ENCODE data around the gene PFDN2. TPM values are rescaled to one million over a fixed set of nuclear protein-coding genes. Genes with fewer than 3 reads are reported as not detected.

The PFDN2 gene
- total RNA-seq, 1 donor from 2014 or later, result 139 TPM

DNA sequence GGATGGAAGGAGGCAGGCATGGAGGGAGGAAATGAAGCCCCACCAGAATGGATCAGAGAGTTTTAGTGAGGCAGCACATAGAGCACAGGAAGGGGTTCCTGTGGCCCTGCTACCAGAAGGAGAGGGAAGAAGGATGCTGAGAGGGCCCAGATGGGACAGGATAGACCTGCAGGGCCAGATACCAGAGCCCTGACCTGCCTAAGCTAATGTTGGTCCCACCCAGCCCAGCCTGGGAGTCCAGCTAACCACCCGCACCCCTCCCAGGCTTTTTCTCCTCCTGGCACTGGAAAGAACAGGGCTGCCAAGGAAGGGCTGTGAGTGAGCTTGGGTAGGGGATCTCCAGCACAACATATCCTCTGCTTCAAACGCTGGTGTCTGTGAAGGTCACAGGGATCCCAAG lies 35.4 kb downstream of the PFDN2 start:
- no peaks in the 10 kb centered on the region for H3K4me1 Mint-ChIP-seq (ENCODE audit: low read depth)

DNA sequence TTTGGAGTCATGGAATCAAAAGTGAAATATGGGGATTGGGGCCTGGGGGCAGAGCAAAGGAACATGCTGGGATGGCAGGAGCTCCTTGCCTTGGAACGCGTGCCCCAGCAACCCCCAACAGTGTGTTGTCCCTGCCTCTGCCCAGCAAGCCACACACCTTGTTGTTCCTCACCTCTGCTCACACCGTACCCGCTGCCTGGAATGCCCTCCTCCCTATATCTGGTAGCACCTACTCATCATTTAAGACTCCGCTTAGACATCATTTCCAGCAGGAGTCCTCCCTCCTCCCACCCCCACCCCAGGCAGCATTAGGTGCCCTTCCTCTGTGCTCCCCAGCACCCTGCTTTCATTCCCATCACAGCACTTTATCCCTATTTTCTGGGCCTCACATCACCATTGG lies 36.3 kb downstream of the PFDN2 start:
- Mint-ChIP-seq H3K36me3 (ENCODE audit: low read depth) (no peaks in the 10 kb centered on the region), H3K4me1 (ENCODE audit: low read depth) (no peaks in the 10 kb centered on the region), H3K9me3 (no peaks in the 10 kb centered on the region), H3K27me3 (ENCODE audit: low read depth) (peaks cover 2% of the 10 kb centered on the region), H3K27ac (no peak overlapping the region), H3K4me3 (ENCODE audit: low read depth) (no peak overlapping the region)
- DNase-seq (ENCODE audit: low spot score), result no peak
- intact Hi-C loops (cut with micrococcal nuclease), result no loop called here

More for the DNA sequence above, 35.4 kb downstream of the PFDN2 start:
- DNase-seq (ENCODE audit: low spot score), result no peak
- Mint-ChIP-seq H3K27me3 (ENCODE audit: low read depth) (peaks cover 2% of the 10 kb centered on the region), H3K4me3 (ENCODE audit: low read depth) (no peak overlapping the region), H3K36me3 (ENCODE audit: low read depth) (no peaks in the 10 kb centered on the region), H3K9me3 (no peaks in the 10 kb centered on the region), H3K27ac (no peak overlapping the region)
- intact Hi-C loops (cut with micrococcal nuclease), result no loop called here

DNA sequence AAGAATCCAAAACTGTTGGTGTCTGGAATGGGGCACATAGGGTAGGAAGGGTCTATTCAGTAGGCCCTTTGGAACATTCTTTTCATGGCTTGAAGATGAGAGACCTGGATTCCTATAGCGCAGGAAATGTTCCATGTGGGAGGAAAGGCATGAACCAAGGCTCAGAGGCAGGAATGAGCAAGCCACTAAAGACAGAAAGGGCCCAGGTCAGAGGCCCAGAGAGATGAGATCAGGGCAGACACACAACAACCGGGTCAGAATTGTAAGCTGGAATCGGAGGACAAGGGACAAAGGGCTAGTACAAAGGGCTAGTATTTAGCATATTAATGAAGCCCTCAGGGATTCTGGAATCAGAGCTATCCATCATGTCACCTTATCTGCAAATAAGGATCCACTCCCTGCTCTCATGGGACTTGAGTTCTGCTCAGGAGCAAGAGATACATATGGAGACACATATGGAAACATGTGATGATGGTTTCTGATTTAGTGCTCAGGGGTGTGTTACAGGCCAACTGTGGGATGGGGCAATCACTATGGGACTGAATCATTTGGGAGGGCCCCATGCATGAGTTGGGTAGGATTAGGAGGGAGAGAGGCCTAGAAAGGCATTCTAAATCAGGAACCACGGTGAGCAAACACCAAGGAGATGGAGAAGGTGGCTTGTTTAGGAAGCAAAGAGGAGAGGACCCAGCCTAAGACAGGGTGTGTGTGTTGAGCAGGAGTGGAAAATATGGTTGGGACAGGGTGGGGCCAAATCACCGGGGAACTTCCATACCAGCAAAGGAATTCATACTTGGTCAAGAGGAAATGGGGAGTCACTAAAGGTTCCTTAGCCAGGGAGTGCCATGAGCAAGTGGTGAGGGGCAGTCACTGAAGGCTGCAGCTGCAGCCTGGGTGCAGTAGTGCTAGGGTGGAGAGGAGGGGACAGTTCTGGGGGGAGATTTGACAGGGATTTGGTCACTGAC lies 37.1 kb downstream of the PFDN2 start:
- Mint-ChIP-seq H3K27me3 (ENCODE audit: low read depth) (peaks cover 2% of the 10 kb centered on the region), H3K9me3 (no peaks in the 10 kb centered on the region)

DNA sequence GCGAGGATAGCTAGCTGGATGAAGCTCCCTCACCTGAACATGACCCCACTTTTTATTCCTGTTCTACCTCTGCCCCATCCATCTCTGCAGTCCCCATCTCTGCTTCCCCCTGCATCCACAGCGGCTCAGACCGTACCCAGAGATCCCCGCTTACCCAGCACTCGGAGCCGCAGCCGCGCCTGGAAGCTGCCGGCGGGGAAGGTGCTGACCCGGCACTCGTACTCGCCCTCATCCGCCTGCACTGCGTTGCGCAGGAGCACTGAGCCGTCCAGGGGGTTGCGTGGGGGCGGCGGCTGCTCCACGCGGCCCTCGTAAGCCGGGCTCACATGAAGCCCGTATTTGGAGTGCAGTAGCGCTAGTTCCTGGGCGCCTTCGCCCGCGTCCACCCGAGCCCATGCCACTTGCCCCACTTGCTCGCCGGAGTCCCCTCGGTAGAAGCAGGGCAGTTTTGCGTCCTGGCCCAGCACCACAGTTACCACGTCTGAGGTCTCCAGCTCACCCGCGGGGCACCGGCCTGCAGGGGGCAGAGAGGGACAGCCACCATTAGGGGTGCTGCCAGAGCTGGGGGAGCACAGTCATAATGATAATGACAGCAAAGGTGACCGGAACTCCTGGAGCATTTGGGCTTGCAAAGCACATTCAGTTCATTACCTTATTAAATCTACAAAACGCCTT lies 38.3 kb downstream of the PFDN2 start:
- no peak overlapping the region for H3K4me3 Mint-ChIP-seq (ENCODE audit: low read depth)
- H3K36me3 Mint-ChIP-seq (ENCODE audit: low read depth), result no peaks in the 10 kb centered on the region
- H3K27ac Mint-ChIP-seq, result no peak overlapping the region
- H3K9me3 Mint-ChIP-seq, result no peaks in the 10 kb centered on the region
- intact Hi-C loops (cut with micrococcal nuclease), result no loop called here
- no peaks in the 10 kb centered on the region for H3K4me1 Mint-ChIP-seq (ENCODE audit: low read depth)
- H3K27me3 Mint-ChIP-seq (ENCODE audit: low read depth), result peaks cover 2% of the 10 kb centered on the region
- no peak for DNase-seq (ENCODE audit: low spot score)

More for the DNA sequence above, 37.1 kb downstream of the PFDN2 start:
- Mint-ChIP-seq H3K36me3 (ENCODE audit: low read depth) (no peaks in the 10 kb centered on the region), H3K4me1 (ENCODE audit: low read depth) (no peaks in the 10 kb centered on the region), H3K27ac (no peak overlapping the region), H3K4me3 (ENCODE audit: low read depth) (no peak overlapping the region)
- intact Hi-C loops (cut with micrococcal nuclease), result no loop called here
- no peak for DNase-seq (ENCODE audit: low spot score)

DNA sequence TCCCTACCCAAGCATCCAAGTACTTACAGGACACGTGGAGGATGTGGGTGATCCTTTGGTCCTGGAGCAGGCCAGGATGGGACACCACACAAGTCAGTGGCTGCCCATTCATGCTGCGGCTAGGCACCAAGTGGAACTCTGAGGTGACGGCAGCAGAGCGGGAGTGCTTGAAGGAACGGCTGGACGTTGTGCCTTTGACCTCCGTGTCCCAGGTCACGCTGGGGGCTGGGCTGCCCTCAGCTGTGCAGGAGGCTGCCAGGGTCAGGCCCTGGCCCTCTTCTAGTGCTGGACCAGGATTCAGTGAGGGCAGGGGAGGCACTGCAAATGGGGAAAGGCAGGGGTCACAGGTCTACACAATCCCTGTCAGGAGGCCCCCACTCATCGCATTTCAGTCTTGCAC lies 40.4 kb downstream of the PFDN2 start:
- no peaks in the 10 kb centered on the region for H3K9me3 Mint-ChIP-seq

DNA sequence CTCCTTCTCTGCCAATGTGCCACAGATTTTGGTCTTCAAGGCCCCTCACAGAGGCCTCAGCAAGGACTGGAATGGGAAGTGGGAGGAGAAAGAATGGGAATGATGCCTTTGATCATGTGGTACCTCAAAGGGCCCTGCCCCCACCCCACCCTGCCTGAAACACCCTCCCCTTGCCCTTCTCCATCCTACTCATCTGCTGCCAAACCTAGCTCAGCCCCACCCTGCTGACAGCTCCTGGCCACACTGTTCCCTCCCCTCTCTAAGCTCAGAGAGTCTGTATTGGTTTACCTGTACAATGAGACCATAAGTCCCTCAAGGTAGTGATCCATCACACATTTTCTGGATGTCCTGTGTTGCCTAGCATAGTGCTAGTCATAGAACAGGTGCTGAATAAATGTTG lies 41.4 kb downstream of the PFDN2 start:
- Mint-ChIP-seq H3K27ac (no peak overlapping the region), H3K27me3 (ENCODE audit: low read depth) (peaks cover 2% of the 10 kb centered on the region)

More for the DNA sequence above, 40.4 kb downstream of the PFDN2 start:
- intact Hi-C loops (cut with micrococcal nuclease), result no loop called here
- Mint-ChIP-seq H3K36me3 (ENCODE audit: low read depth) (no peaks in the 10 kb centered on the region), H3K4me3 (ENCODE audit: low read depth) (no peak overlapping the region), H3K4me1 (ENCODE audit: low read depth) (no peaks in the 10 kb centered on the region), H3K27me3 (ENCODE audit: low read depth) (peaks cover 2% of the 10 kb centered on the region), H3K27ac (no peak overlapping the region)
- no peak for DNase-seq (ENCODE audit: low spot score)

DNA sequence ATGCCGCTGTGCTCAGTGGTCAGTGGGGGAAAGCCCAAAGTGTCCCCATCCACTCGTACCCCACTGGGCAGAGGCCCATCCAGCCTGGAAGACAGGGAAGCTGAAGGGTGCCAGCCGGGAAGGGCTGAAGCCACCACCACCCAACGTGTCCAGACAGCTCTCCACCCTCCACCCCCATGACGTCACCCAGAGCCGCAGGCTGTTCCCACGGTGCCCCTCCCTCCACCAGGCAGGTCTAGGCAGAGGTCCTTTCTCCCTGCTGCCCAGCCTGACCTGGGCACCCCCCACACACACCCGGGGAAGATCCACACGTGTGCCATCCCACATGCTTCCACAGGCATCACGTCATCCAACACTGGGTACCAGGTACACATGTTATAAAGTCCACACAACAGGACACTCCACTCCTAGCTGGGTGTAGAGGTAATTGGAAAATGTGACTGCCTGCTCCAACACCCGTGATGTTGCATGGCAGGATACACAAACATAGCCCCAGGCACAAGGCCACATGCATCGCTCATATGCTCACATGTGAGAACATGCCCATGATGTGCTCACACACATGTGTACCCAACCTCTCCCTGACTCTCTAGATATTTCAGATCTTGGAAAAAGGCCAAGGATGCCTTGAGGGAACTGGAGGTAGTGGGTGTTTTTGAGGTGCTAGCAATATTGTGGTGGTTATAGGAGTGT lies 43.0 kb downstream of the PFDN2 start:
- Mint-ChIP-seq H3K36me3 (ENCODE audit: low read depth) (no peaks in the 10 kb centered on the region), H3K9me3 (no peaks in the 10 kb centered on the region), H3K27ac (no peak overlapping the region), H3K4me3 (ENCODE audit: low read depth) (no peak overlapping the region), H3K27me3 (ENCODE audit: low read depth) (peaks cover 2% of the 10 kb centered on the region), H3K4me1 (ENCODE audit: low read depth) (peaks cover 17% of the 10 kb centered on the region)
- DNase-seq (ENCODE audit: low spot score), result no peak
- intact Hi-C loops (cut with micrococcal nuclease), result loop anchor here (5.0 kb wide), 1 partner anchor 57 kb away; the partner anchor contains the start of gene DEDD

More for the DNA sequence above, 41.4 kb downstream of the PFDN2 start:
- Mint-ChIP-seq H3K9me3 (no peaks in the 10 kb centered on the region), H3K4me3 (ENCODE audit: low read depth) (no peak overlapping the region), H3K4me1 (ENCODE audit: low read depth) (peaks cover 6% of the 10 kb centered on the region), H3K36me3 (ENCODE audit: low read depth) (no peaks in the 10 kb centered on the region)
- no peak for DNase-seq (ENCODE audit: low spot score)
- intact Hi-C loops (cut with micrococcal nuclease), result no loop called here

DNA sequence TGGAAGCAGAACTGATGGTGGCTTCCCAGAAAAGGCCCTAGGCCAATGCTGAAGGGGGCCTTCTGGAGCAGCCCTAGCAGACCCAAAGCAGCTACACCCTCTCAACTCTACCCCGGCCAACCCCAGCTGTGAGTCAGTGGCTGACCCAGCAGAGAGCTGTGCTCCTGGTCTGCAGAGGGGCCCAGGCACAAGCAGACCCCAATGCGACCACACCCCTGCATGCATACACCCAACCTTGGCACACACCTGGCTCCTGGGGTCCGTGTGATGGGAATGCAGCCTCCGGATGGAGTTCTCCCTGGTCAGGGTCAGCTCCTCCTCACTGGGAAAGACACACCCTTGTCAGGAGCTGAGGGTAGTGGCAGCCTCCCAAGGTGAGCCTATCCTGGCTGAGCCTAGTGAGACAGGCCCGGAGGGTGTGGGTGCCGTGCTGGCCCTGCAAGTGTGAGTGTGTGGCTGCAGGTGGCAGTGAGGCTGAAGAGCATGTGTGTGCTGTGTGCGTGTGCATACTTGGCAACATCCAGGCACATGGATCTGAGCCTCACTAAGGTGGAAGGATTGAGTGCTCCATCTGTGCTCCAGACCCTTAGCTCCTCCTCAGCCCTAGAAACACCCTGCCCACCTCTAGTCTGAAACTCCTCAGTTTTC lies 44.2 kb downstream of the PFDN2 start:
- DNase-seq (ENCODE audit: low spot score), result no peak
- no peaks in the 10 kb centered on the region for H3K9me3 Mint-ChIP-seq
- no peaks in the 10 kb centered on the region for H3K27me3 Mint-ChIP-seq (ENCODE audit: low read depth)
- peaks cover 17% of the 10 kb centered on the region for H3K4me1 Mint-ChIP-seq (ENCODE audit: low read depth)
- H3K27ac Mint-ChIP-seq, result no peak overlapping the region
- no peak overlapping the region for H3K4me3 Mint-ChIP-seq (ENCODE audit: low read depth)
- intact Hi-C loops (cut with micrococcal nuclease), result loop anchor here (5.0 kb wide), 1 partner anchor 59 kb away; the partner anchor contains the start of gene DEDD
- peaks cover 6% of the 10 kb centered on the region for H3K36me3 Mint-ChIP-seq (ENCODE audit: low read depth)

DNA sequence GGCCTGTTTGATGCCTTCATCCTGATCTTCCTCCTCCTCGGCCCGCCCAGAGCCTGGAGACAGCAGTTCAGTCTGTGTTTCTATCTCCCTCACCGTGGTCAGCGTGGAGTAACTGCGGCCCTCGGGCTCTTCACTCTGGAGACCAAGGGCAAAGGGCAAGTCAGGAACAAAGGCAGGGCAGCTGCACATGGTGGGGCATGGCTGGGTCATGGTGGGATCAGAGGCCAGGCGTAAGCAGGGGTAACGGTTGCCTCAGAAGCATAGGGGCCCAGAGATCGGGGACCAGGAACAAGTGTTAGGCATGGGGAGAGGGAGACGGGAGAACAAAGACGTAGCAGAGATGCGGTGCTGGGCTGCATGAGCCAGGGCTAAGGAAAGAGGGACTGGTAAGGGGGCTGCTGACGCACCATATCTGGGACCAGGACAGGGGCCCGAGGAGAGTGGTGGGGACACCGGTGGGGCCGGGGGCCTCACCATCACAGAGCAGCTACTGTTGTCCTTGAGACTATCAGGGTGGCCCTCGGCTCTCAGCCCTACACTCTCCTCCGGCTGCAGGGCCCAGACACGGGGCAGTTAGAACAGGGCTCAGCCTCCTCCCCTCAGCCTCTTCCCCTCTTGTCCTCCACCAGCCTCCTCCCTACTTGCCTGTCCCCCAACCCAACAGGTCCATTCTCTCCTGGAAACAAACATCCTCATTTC lies 44.9 kb downstream of the PFDN2 start:
- no peak overlapping the region for H3K4me3 Mint-ChIP-seq (ENCODE audit: low read depth)
- intact Hi-C loops (cut with micrococcal nuclease), result loop anchor here (5.0 kb wide), 1 partner anchor 59 kb away; the partner anchor contains the start of gene DEDD
- H3K27ac Mint-ChIP-seq, result no peak overlapping the region
- no peaks in the 10 kb centered on the region for H3K9me3 Mint-ChIP-seq
- peaks cover 11% of the 10 kb centered on the region for H3K36me3 Mint-ChIP-seq (ENCODE audit: low read depth)
- H3K4me1 Mint-ChIP-seq (ENCODE audit: low read depth), result peaks cover 21% of the 10 kb centered on the region
- no peaks in the 10 kb centered on the region for H3K27me3 Mint-ChIP-seq (ENCODE audit: low read depth)
- no peak for DNase-seq (ENCODE audit: low spot score)

DNA sequence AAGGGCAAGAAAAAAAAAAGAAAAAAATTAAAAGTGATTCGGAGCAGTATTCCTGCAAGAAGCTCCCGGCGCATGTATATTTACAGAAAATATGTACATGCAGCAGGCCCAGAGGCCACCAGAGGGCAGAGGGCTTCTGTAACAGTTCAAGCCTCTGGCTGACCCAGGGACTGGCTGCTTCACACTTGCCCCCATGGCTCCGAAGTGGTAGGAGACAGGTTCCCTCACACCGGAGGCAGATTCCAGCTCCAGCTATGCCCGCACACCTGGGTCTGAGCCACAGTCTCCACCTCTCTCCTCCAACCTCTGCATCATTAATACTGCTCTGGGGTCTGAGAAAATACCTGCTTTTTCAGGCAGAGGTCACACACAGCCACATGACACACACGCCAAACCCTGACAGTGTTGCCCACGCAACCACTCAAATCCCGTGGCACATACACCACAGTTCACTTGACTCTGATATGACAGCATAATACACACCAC lies 45.9 kb downstream of the PFDN2 start:
- peaks cover 29% of the 10 kb centered on the region for H3K4me1 Mint-ChIP-seq (ENCODE audit: low read depth)
- intact Hi-C loops (cut with micrococcal nuclease), result loop anchor here (2.0 to 5.0 kb wide), 2 partner anchors 47 to 60 kb away; partner anchors contain the start of genes DEDD, NIT1 and PFDN2
- H3K9me3 Mint-ChIP-seq, result no peaks in the 10 kb centered on the region
- no peaks in the 10 kb centered on the region for H3K27me3 Mint-ChIP-seq (ENCODE audit: low read depth)
- no peak overlapping the region for H3K27ac Mint-ChIP-seq
- DNase-seq (ENCODE audit: low spot score), result no peak
- H3K36me3 Mint-ChIP-seq (ENCODE audit: low read depth), result peaks cover 20% of the 10 kb centered on the region
- no peak overlapping the region for H3K4me3 Mint-ChIP-seq (ENCODE audit: low read depth)

DNA sequence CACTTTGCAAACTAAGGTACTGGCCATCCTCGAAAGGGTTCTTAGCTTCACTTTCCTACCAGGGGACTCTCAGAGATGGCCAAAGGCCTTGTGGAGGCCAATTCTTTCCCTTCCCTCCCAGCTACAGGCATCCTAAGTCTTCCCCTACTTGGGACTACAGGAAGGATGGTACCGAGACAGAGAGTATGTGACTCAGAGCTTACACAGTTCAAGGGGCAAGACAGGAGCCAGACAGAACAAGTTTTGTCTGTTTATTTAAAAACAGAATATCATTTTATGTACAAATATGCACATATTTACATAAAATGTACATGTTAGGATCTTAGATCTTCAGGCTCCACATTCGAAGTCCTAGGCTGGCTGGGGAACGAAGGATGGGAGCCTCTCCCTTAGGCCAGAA lies 47.1 kb downstream of the PFDN2 start:
- Mint-ChIP-seq H3K4me3 (ENCODE audit: low read depth) (no peak overlapping the region), H3K36me3 (ENCODE audit: low read depth) (peaks cover 28% of the 10 kb centered on the region), H3K27me3 (ENCODE audit: low read depth) (no peaks in the 10 kb centered on the region), H3K4me1 (ENCODE audit: low read depth) (peaks cover 35% of the 10 kb centered on the region), H3K27ac (peak overlapping the region; percentile 84), H3K9me3 (no peaks in the 10 kb centered on the region)
- intact Hi-C loops (cut with micrococcal nuclease), result loop anchor here (1.0 to 5.0 kb wide), 3 partner anchors 22 to 62 kb away; partner anchors contain the start of genes DEDD, NIT1 and PFDN2
- no peak for DNase-seq (ENCODE audit: low spot score)
